Measurements from ENCODE around the gene TMEM43. TPM values are rescaled to one million over a fixed set of nuclear protein-coding genes. Genes with fewer than 3 reads are reported as not detected.

TMEM43 gene
- polyA plus RNA-seq, 1 experiment: 246 TPM

DNA sequence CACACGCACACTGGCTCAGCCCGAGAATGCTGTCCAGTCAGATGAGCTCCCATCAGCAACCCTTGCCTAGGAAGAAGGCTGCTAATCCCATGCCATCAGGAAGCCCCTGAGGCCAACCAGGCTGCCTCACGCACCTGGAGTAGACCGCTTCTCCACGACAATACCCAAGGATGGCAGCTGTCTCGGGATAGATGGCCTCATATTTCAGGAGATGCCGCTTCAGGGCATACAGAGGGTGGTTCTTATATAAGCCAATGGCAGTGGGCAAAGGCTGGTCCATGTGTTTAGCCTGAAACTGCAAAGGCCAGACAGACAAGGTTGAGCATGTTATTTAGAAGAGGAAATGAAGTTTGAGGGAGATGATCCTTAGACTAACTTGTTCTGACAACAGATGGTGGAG, 31.3 kb downstream of the TMEM43 start:
- POLR2A ChIA-PET: no interaction called here
- CTCF ChIA-PET: no interaction called here
- H3K36me3 ChIP-seq (ENCODE audit: control insufficient read depth, insufficient read depth, low read length): peaks cover 52% of the 10 kb centered on the region
- H3K27me3 ChIP-seq (ENCODE audit: control insufficient read depth, insufficient read depth, low read length): no peaks in the 10 kb centered on the region
- H3K4me3 ChIP-seq (ENCODE audit: low read depth, low read length): no peak overlapping the region
- no peak for TF ChIP-seq CTCF (IDR thresholded peaks at IDR 0.05; ENCODE audit: insufficient read depth, low read depth, low read length)
- DNase-seq (ENCODE audit: low read depth): no peak

GRCh38 chr3:14156843-14157561, 32.1 kb downstream of the TMEM43 start:
- H3K36me3 ChIP-seq (ENCODE audit: control insufficient read depth, insufficient read depth, low read length): peaks cover 47% of the 10 kb centered on the region

DNA sequence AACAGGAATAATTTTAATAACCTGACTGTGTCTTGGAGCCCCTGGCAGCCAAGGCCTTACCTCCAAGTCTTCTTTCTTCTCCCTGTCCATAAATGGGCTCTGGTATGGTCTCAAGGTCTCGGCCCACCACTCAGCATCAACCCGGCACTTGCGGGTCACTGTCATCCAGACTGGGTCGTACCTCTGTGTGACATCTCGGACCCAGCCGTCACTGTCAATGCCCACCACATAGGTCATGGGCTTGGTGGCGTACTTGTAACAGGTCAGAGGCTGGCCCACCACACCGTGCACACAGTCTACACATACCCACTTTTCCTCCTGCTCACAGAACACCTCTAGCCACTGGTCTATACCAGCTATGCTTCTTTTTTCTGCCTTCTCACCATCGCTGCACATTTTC, 33.1 kb downstream of the TMEM43 start:
- TF ChIP-seq CTCF (IDR thresholded peaks at IDR 0.05; ENCODE audit: insufficient read depth, low read depth, low read length): no peak
- Histone ChIP-seq H3K36me3 (ENCODE audit: control insufficient read depth, insufficient read depth, low read length) (peaks cover 40% of the 10 kb centered on the region), H3K4me3 (ENCODE audit: low read depth, low read length) (no peak overlapping the region), H3K27me3 (ENCODE audit: control insufficient read depth, insufficient read depth, low read length) (no peaks in the 10 kb centered on the region)
- ChIA-PET CTCF (no interaction called here), POLR2A (no interaction called here)
- DNase-seq (ENCODE audit: low read depth): no peak

More at GRCh38 chr3:14156843-14157561, 32.1 kb downstream of the TMEM43 start:
- Histone ChIP-seq H3K27me3 (ENCODE audit: control insufficient read depth, insufficient read depth, low read length) (no peaks in the 10 kb centered on the region), H3K4me3 (ENCODE audit: low read depth, low read length) (no peak overlapping the region)
- ChIA-PET POLR2A (no interaction called here), CTCF (no interaction called here)
- TF ChIP-seq CTCF (IDR thresholded peaks at IDR 0.05; ENCODE audit: insufficient read depth, low read depth, low read length): no peak
- DNase-seq (ENCODE audit: low read depth): no peak

DNA sequence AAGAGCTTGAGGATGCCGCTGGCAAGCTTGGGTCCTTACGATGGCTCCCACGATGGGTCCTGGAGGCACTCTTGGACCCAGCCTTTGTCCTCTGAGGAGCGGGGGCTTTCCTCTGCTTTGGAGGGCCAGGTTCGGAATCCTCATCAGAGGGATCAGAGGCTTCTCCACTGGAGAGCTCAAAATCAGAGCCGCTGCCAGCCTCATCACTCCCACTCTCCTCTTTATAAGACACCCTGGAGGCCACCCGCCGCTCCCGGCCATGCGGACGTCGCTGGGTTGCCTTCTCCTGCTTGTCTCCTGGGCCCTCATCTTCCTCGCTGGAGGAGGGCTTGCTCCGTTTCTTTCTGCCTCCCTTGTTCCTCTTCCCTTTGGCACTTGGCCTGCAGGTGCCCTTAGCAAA, 33.5 kb downstream of the TMEM43 start:
- Histone ChIP-seq H3K36me3 (ENCODE audit: control insufficient read depth, insufficient read depth, low read length) (peaks cover 39% of the 10 kb centered on the region), H3K27me3 (ENCODE audit: control insufficient read depth, insufficient read depth, low read length) (no peaks in the 10 kb centered on the region), H3K4me3 (ENCODE audit: low read depth, low read length) (no peak overlapping the region)
- ChIA-PET POLR2A (no interaction called here), CTCF (no interaction called here)
- DNase-seq (ENCODE audit: low read depth): no peak
- no peak for TF ChIP-seq CTCF (IDR thresholded peaks at IDR 0.05; ENCODE audit: insufficient read depth, low read depth, low read length)

GRCh38 chr3:14159426-14159825, 34.6 kb downstream of the TMEM43 start:
- peaks cover 38% of the 10 kb centered on the region for H3K36me3 ChIP-seq (ENCODE audit: control insufficient read depth, insufficient read depth, low read length)
- H3K4me3 ChIP-seq (ENCODE audit: low read depth, low read length): no peak overlapping the region
- DNase-seq (ENCODE audit: low read depth): no peak
- no peaks in the 10 kb centered on the region for H3K27me3 ChIP-seq (ENCODE audit: control insufficient read depth, insufficient read depth, low read length)
- TF ChIP-seq CTCF (IDR thresholded peaks at IDR 0.05; ENCODE audit: insufficient read depth, low read depth, low read length): no peak
- POLR2A ChIA-PET: no interaction called here
- CTCF ChIA-PET: interaction anchor here (1.3 to 1.6 kb wide), 2 partner anchors 9 to 15 kb away, joined by 3 to 4 read pairs; no protein-coding TSS in a partner anchor
